LNCaP clone FGC (cell line): ENCODE measurements around the gene CYSRT1.
"Not testable (repeated sequence)": the region's sequence is repeated elsewhere in the genome, so short reads cannot be mapped to it uniquely, and the experiment has no call there.

Experiments
- DNase-seq: peaks from one replicate; pipeline ENCODE4 v3.0.0-alpha.2; 2011; ENCODE audit warnings: low read depth
- H3K4me3 ChIP-seq: 2 replicates; pipeline ENCODE4 v1.5.1; 2011; ENCODE audit warnings: mild to moderate bottlenecking, low read depth, low read length, control low read depth
- CTCF ChIP-seq: IDR thresholded peaks from 2 replicates; pipeline ENCODE4 v1.5.1; 2012; ENCODE audit warnings: mild to moderate bottlenecking; ENCODE audit not compliant: control insufficient read depth, insufficient read depth; ENCODE audit errors: extremely low read depth

CYSRT1 gene

GRCh38 chr9:137235424-137236237 lies 10.7 kb downstream of the CYSRT1 start:
- H3K4me3 ChIP-seq: no peak overlapping the region
- no peak for DNase-seq
- TF ChIP-seq CTCF: no peak

DNA sequence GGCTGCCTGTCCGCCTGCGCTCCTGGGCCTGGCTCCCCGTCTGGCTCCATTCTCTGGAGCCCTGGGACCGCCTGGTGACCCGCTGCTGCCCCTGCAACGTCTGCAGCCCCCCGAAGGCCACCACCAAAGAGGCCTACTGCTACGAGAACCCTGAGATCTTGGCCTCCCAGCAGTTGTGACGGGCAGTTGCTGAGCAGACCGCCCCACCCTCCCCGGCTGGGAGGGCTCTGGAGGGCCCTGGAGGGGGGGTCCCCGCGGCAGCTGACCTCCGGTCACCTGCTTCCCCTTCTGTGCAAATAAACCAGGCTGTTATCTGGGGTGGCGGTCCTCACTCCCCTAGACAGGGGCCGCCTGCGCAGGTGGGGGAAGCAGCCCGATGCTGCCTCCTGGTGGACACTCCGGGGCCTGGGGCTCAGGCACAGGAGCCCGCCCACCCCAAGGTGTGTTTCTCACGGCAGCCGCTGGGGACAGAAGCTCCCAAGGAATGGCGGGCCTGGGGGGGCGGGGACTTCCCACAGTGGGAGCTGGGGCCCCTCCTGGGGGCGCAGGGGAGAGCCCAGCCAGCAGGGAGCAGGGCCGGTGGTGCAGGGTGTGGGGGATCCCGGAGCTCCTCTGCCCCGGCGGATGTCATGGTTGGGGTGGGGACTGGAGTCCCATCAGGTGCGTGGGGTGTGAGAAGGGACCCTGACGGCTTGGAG lies 11.4 kb downstream of the CYSRT1 start:
- DNase-seq: peak; percentile 23
- H3K4me3 ChIP-seq: no peak overlapping the region; the same call in 1 of the 2 replicates
- TF ChIP-seq CTCF: peak; percentile 97

- TF ChIP-seq CTCF: no peak
- no peak for DNase-seq
- no peak overlapping the region; the same call in 1 of the 2 replicates for H3K4me3 ChIP-seq
These were observed 12.0 kb downstream of the CYSRT1 start for GRCh38 chr9:137236936-137237421.

GRCh38 chr9:137237759-137238726 lies 13.1 kb downstream of the CYSRT1 start:
- TF ChIP-seq CTCF: no peak
- no peak overlapping the region for H3K4me3 ChIP-seq
- peak; percentile 64 for DNase-seq

GRCh38 chr9:137239541-137240200 lies 14.7 kb downstream of the CYSRT1 start:
- peak overlapping the region; percentile 73 for H3K4me3 ChIP-seq
- not testable (repeated sequence) for DNase-seq

DNA sequence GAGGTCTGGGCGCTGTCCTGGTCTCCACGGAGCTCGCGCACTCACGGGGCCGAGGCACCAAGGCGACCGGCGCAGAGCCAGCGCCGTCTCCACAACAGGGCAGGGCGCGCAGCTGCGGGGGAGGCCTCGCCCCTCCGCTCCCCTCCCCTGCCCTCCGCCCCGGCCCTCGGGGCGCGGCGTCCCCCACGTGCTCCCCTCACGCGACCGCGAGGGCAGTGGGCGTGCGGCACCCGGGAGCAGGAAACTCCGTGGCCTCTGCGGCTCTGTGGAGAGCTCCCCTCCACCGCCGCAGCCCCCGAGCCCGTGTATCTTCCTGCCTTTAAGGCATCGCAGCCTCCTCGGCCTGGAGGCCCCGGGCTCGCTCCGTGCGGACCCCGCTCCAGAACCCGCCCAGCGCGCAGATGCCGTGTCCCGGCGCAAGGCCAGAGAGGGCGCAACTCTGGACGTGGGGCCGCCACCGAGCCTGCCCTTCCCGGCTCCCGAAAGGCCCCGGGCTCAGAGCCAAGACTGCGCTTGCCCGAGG lies 15.4 kb downstream of the CYSRT1 start:
- no peak for DNase-seq
- TF ChIP-seq CTCF: no peak
- H3K4me3 ChIP-seq: peak overlapping the region; percentile 73
